Thymus (tissue), 11 donors: ENCODE data around the gene DNAJA2. TPM values are rescaled to one million over a fixed set of nuclear protein-coding genes. Genes with fewer than 3 reads are reported as not detected.

Source experiments
- DNase-seq, 9 donors: peaks; one replicate each; pipeline ENCODE4 v3.0.0-alpha.2; 2013; ENCODE audit warnings: low spot score in 9 of 9, low read depth in 6 of 9, missing footprints in 1 of 9
- H3K27ac ChIP-seq, 2 donors: one replicate each; pipeline ENCODE4 v1.5.1; 2013; ENCODE audit warnings: control low read depth in 1 of 2, low read depth in 1 of 2, low read length in 1 of 2, mild to moderate bottlenecking in 1 of 2, moderate library complexity in 1 of 2
- H3K27me3 ChIP-seq, 2 donors: one replicate each; pipeline ENCODE4 v1.5.1; 2013; ENCODE audit warnings: low read length in 1 of 2; ENCODE audit not compliant: control insufficient read depth in 2 of 2, insufficient read depth in 1 of 2
- H3K36me3 ChIP-seq, 2 donors: one replicate each; pipeline ENCODE4 v1.5.1; 2013; ENCODE audit warnings: low read length in 1 of 2, mild to moderate bottlenecking in 1 of 2, moderate library complexity in 1 of 2; ENCODE audit not compliant: control insufficient read depth in 2 of 2, insufficient read depth in 2 of 2
- H3K4me1 ChIP-seq, 2 donors: one replicate each; pipeline ENCODE4 v1.5.1; 2013; ENCODE audit warnings: low read length in 2 of 2; ENCODE audit not compliant: control insufficient read depth in 2 of 2, insufficient read depth in 2 of 2
- H3K4me3 ChIP-seq, 2 donors: one replicate each; pipeline ENCODE4 v1.5.1; 2013; ENCODE audit warnings: low read length in 2 of 2, control low read depth in 1 of 2, mild to moderate bottlenecking in 1 of 2
- H3K9me3 ChIP-seq, 2 donors: one replicate each; pipeline ENCODE4 v1.5.1; 2013; ENCODE audit warnings: low read length in 1 of 2, mild to moderate bottlenecking in 1 of 2; ENCODE audit not compliant: control insufficient read depth in 2 of 2, insufficient read depth in 1 of 2
- WGBS: extraction: QIAGEN DNeasy Blood & Tissue Kit; methylation state at CpG from one replicate; pipeline ENCODE4 v1.1.7; 2013; 5-methylcytosine and 5-hydroxymethylcytosine counted together
- polyA plus RNA-seq: library from polyadenylated mRNA; stranded (reverse); fragments of 200-250 nt; gene quantifications from one replicate; pipeline ENCODE4 v1.2.3, GENCODE V29; 2013
- total RNA-seq: library from RNA; stranded (reverse); fragments of 120-200 nt; gene quantifications from one replicate; pipeline ENCODE4 v1.2.4, GENCODE V29; 2013
- donor health status: healthy.

Gene DNAJA2
- total and polyA plus RNA-seq, 2 donors = 47.9 to 65.1 TPM

GRCh38 chr16:46971271-46971670 is 2.2 kb downstream of the DNAJA2 start:
- Histone ChIP-seq H3K36me3 (peaks cover 21 to 33% of the 10 kb centered on the region in 2 donors), H3K9me3 (no peaks in the 10 kb centered on the region), H3K4me3 (no peak overlapping the region), H3K27me3 (no peaks in the 10 kb centered on the region), H3K27ac (no peak overlapping the region), H3K4me1 (peaks cover 9 to 13% of the 10 kb centered on the region in 2 donors)
- DNase-seq = no peak
- WGBS = 96% methylated on average over 7 of the region's 7 CpGs

GRCh38 chr16:46970089-46970488 is 3.4 kb downstream of the DNAJA2 start:
- DNase-seq = no peak
- WGBS = over 99% methylated on average over 2 of the region's 2 CpGs
- no peak overlapping the region for H3K4me3 ChIP-seq
- no peaks in the 10 kb centered on the region for H3K9me3 ChIP-seq
- H3K4me1 ChIP-seq = peaks cover 9 to 13% of the 10 kb centered on the region in 2 donors
- H3K36me3 ChIP-seq = peaks cover 31 to 42% of the 10 kb centered on the region in 2 donors
- H3K27me3 ChIP-seq = no peaks in the 10 kb centered on the region
- no peak overlapping the region for H3K27ac ChIP-seq

GRCh38 chr16:46968063-46968435 is 5.4 kb downstream of the DNAJA2 start:
- no peak for DNase-seq
- Histone ChIP-seq H3K27me3 (no peaks in the 10 kb centered on the region), H3K4me1 (peaks cover 4 to 5% of the 10 kb centered on the region in 2 donors), H3K9me3 (no peaks in the 10 kb centered on the region), H3K27ac (no peak overlapping the region), H3K36me3 (peaks cover 51 to 56% of the 10 kb centered on the region in 2 donors), H3K4me3 (no peak overlapping the region)
- WGBS = 96% methylated on average over 2 of the region's 2 CpGs

GRCh38 chr16:46962629-46963028 is 10.8 kb downstream of the DNAJA2 start:
- WGBS = 94% methylated on average over 3 of the region's 3 CpGs
- no peak overlapping the region for H3K4me3 ChIP-seq
- peaks cover 72 to 74% of the 10 kb centered on the region in 2 donors for H3K36me3 ChIP-seq
- no peaks in the 10 kb centered on the region for H3K4me1 ChIP-seq
- DNase-seq = no peak
- no peaks in the 10 kb centered on the region for H3K9me3 ChIP-seq
- no peaks in the 10 kb centered on the region for H3K27me3 ChIP-seq
- H3K27ac ChIP-seq = no peak overlapping the region

- no peaks in the 10 kb centered on the region for H3K4me1 ChIP-seq
- H3K27me3 ChIP-seq = no peaks in the 10 kb centered on the region
- 84% methylated on average over 9 of the region's 9 CpGs for WGBS
- no peak for DNase-seq
- no peak overlapping the region for H3K27ac ChIP-seq
- H3K36me3 ChIP-seq = peaks cover 72% of the 10 kb centered on the region in 2 donors
- H3K4me3 ChIP-seq = no peak overlapping the region
- no peaks in the 10 kb centered on the region for H3K9me3 ChIP-seq
Measured at GRCh38 chr16:46961373-46962353, 11.8 kb downstream of the DNAJA2 start.

- Histone ChIP-seq H3K36me3 (peaks cover 31 to 33% of the 10 kb centered on the region in 2 donors), H3K27me3 (no peaks in the 10 kb centered on the region), H3K9me3 (no peaks in the 10 kb centered on the region), H3K27ac (no peak overlapping the region), H3K4me1 (no peaks in the 10 kb centered on the region), H3K4me3 (no peak overlapping the region)
- no peak for DNase-seq
- 98% methylated on average over 5 of the region's 5 CpGs for WGBS
Measured at GRCh38 chr16:46954562-46954961, 18.9 kb downstream of the DNAJA2 start.

- Histone ChIP-seq H3K4me1 (no peaks in the 10 kb centered on the region), H3K4me3 (no peak overlapping the region), H3K36me3 (peaks cover 4 to 5% of the 10 kb centered on the region in 2 donors), H3K27me3 (no peaks in the 10 kb centered on the region), H3K9me3 (no peaks in the 10 kb centered on the region), H3K27ac (no peak overlapping the region)
- WGBS = 95% methylated on average over 1 of the region's 1 CpG
- no peak for DNase-seq
Measured at GRCh38 chr16:46950009-46950408, 23.5 kb downstream of the DNAJA2 start.

- no peaks in the 10 kb centered on the region for H3K27me3 ChIP-seq
- no peak overlapping the region for H3K27ac ChIP-seq
- DNase-seq = no peak
- peaks cover 0 to 2% of the 10 kb centered on the region in 2 donors for H3K36me3 ChIP-seq
- H3K9me3 ChIP-seq = no peaks in the 10 kb centered on the region
- WGBS = 93% methylated on average over 7 of the region's 7 CpGs
- no peak overlapping the region for H3K4me3 ChIP-seq
- no peaks in the 10 kb centered on the region for H3K4me1 ChIP-seq
Measured at GRCh38 chr16:46949241-46949892, 24.1 kb downstream of the DNAJA2 start.

GRCh38 chr16:46948548-46949166 is 24.8 kb downstream of the DNAJA2 start:
- H3K4me3 ChIP-seq = no peak overlapping the region
- H3K27ac ChIP-seq = no peak overlapping the region
- no peaks in the 10 kb centered on the region for H3K9me3 ChIP-seq
- H3K4me1 ChIP-seq = no peaks in the 10 kb centered on the region
- no peaks in the 10 kb centered on the region for H3K27me3 ChIP-seq
- no peak for DNase-seq
- WGBS = 88% methylated on average over 4 of the region's 4 CpGs
- no peaks in the 10 kb centered on the region for H3K36me3 ChIP-seq
